Naive thymus-derived CD4-positive, alpha-beta T cell (primary cell): ENCODE measurements around the gene SCGB1C1. TPM values are rescaled to one million over a fixed set of nuclear protein-coding genes. Genes with fewer than 3 reads are reported as not detected.

Source experiments
- polyA plus RNA-seq, 2 donors: library from polyadenylated mRNA; unstranded; fragments of 300-500 nt; fragmentation: Illumina TruSeq; gene quantifications; one replicate each; pipeline ENCODE4 v1.2.3, GENCODE V29; 2021
- total RNA-seq, 6 experiments: library from RNA in 5 of 6; stranded (reverse) in 5 of 6; gene quantifications; 1 replicate in 5 of 6; 2 replicates in 1 of 6; pipeline ENCODE4 v1.2.3 and lab custom pipeline; 2021 to 2026

The SCGB1C1 gene
- total and polyA plus RNA-seq, 7 experiments from 2014 or later, result not detected

Other genes starting within 250 kb of the SCGB1C1 start
- 100 to 1,000 TPM in 2 of 5 experiments, 10 to 100 TPM in 3; 47.1 to 125 (median 63.2) TPM for gene BET1L, start 14.3 kb downstream of the SCGB1C1 start, total RNA-seq
- gene BET1L, start 14.3 kb downstream of the SCGB1C1 start, polyA plus RNA-seq, result 100 to 1,000 TPM in 1 of 2 donors, 10 to 100 TPM in 1; 89.3 to 111 TPM
- 100 to 1,000 TPM in 1 of 5 experiments, 10 to 100 TPM in 4; 74.4 to 119 (median 92.0) TPM for gene RIC8A, start 14.6 kb downstream of the SCGB1C1 start, total RNA-seq
- 10 to 100 TPM; 77.2 to 94.3 TPM for gene RIC8A, start 14.6 kb downstream of the SCGB1C1 start, polyA plus RNA-seq
- gene SIRT3, start 43.3 kb downstream of the SCGB1C1 start, total RNA-seq, result 10 to 100 TPM; 19.0 to 34.8 (median 25.6) TPM
- 10 to 100 TPM in 1 of 2 donors, 1 to 10 TPM in 1; 9.9 to 18.9 TPM for gene SIRT3, start 43.3 kb downstream of the SCGB1C1 start, polyA plus RNA-seq
- 100 to 1,000 TPM in 1 of 5 experiments, 10 to 100 TPM in 4; 64.3 to 172 (median 86.9) TPM for gene PSMD13, start 43.9 kb downstream of the SCGB1C1 start, total RNA-seq
- gene PSMD13, start 43.9 kb downstream of the SCGB1C1 start, polyA plus RNA-seq, result 100 to 1,000 TPM; 186 to 215 TPM
- gene NLRP6, start 85.3 kb downstream of the SCGB1C1 start, total RNA-seq, result 10 to 100 TPM in 3 of 5 experiments, 1 to 10 TPM in 2; 5.4 to 24.7 (median 13.8) TPM
- 10 to 100 TPM in 1 of 2 donors, 1 to 10 TPM in 1; 8.5 to 20.4 TPM for gene NLRP6, start 85.3 kb downstream of the SCGB1C1 start, polyA plus RNA-seq
- gene PGGHG, start 96.0 kb downstream of the SCGB1C1 start, total RNA-seq, result 100 to 1,000 TPM; 325 to 656 (median 348) TPM
- gene PGGHG, start 96.0 kb downstream of the SCGB1C1 start, polyA plus RNA-seq, result 10 to 100 TPM in 1 of 2 donors, 1 to 10 TPM in 1; 5.1 to 11.7 TPM
- gene IFITM5, start 106.4 kb downstream of the SCGB1C1 start, total RNA-seq, result not detected
- not detected for gene IFITM5, start 106.4 kb downstream of the SCGB1C1 start, polyA plus RNA-seq
- gene IFITM2, start 114.7 kb downstream of the SCGB1C1 start, total RNA-seq, result 1,000 to 10,000 TPM in 1 of 5 experiments, 100 to 1,000 TPM in 4; 143 to 1,924 (median 528) TPM
- 1,000 to 10,000 TPM; 2,860 to 3,315 TPM for gene IFITM2, start 114.7 kb downstream of the SCGB1C1 start, polyA plus RNA-seq
- gene IFITM1, start 121.0 kb downstream of the SCGB1C1 start, total RNA-seq, result 100 to 1,000 TPM in 4 of 5 experiments, 10 to 100 TPM in 1; 97.4 to 985 (median 241) TPM
- gene IFITM1, start 121.0 kb downstream of the SCGB1C1 start, polyA plus RNA-seq, result 1,000 to 10,000 TPM; 1,878 to 2,355 TPM
- 10 to 100 TPM in 3 of 5 experiments, 1 to 10 TPM in 2; 6.7 to 43.1 (median 13.2) TPM for gene IFITM3, start 127.8 kb downstream of the SCGB1C1 start, total RNA-seq
- gene IFITM3, start 127.8 kb downstream of the SCGB1C1 start, polyA plus RNA-seq, result 100 to 1,000 TPM in 1 of 2 donors, 1 to 10 TPM in 1; 5.1 to 194 TPM
- 10 to 100 TPM in 2 of 5 experiments, 1 to 10 TPM in 3; 1.2 to 11.8 (median 3.5) TPM for gene B4GALNT4, start 176.4 kb downstream of the SCGB1C1 start, total RNA-seq
- gene B4GALNT4, start 176.4 kb downstream of the SCGB1C1 start, polyA plus RNA-seq, result under 1 TPM in 1 of 2 donors, not detected in 1; 0.14 TPM
- not detected for gene PKP3, start 201.1 kb downstream of the SCGB1C1 start, total RNA-seq
- not detected for gene PKP3, start 201.1 kb downstream of the SCGB1C1 start, polyA plus RNA-seq
- gene SIGIRR, start 221.9 kb downstream of the SCGB1C1 start, total RNA-seq, result 100 to 1,000 TPM; 210 to 497 (median 392) TPM
- 100 to 1,000 TPM; 223 to 305 TPM for gene SIGIRR, start 221.9 kb downstream of the SCGB1C1 start, polyA plus RNA-seq
- 100 to 1,000 TPM in 1 of 5 experiments, 10 to 100 TPM in 4; 85.2 to 107 (median 94.0) TPM for gene ANO9, start 248.9 kb downstream of the SCGB1C1 start, total RNA-seq
- gene ANO9, start 248.9 kb downstream of the SCGB1C1 start, polyA plus RNA-seq, result 1 to 10 TPM; 9.0 to 9.7 TPM